Gastroesophageal sphincter (tissue), 3 donors: ENCODE measurements around the gene FFAR3.

Source experiments
- EP300 ChIP-seq: sonication (generic); formaldehyde crosslinking; IDR thresholded peaks from one replicate; pipeline ENCODE4 v1.6.1; 2017; ENCODE audit warnings: antibody characterized with exemption, mild to moderate bottlenecking
- POLR2A ChIP-seq, 2 donors: fragments of 450-650 bp; IDR thresholded peaks; one replicate each; pipeline ENCODE4 v1.6.1; 2017; ENCODE audit warnings: antibody characterized with exemption in 2 of 2, mild to moderate bottlenecking in 2 of 2, moderate library complexity in 1 of 2
- POLR2AphosphoS5 ChIP-seq: sonication (generic); formaldehyde crosslinking; IDR thresholded peaks from one replicate; pipeline ENCODE4 v1.6.1; 2017; ENCODE audit warnings: antibody characterized with exemption
- TF ChIP-seq, protein P1 (sequence below), 4 experiments: fragments of 200-600 bp in 2 of 4; fragments of 450-650 bp in 2 of 4; sonication (generic) in 1 of 4; IDR thresholded peaks; one replicate each; pipeline ENCODE4 v1.5.1; 2017 to 2019; ENCODE audit warnings: antibody characterized with exemption in 4 of 4, mild to moderate bottlenecking in 2 of 4, moderate library complexity in 2 of 4

DNA sequence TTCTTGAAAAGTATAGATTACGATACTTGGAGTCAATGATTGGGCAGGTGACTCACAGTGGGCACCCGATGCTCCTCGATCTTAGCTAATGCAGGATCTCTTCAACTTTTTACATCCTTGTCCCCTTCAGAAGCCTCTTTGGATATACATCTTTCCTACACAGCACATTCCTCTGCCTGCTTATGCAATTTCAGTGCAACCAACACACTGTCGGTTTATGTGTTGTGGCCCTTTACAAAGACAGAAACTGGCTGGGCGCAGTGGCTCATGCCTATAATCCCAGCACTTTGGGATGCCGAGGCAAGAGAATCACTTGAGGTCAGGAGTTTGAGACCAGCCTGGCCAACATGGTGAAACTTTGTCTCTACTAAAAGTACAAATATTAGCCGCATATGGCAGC is 15.2 kb downstream of the FFAR3 start:
- TF ChIP-seq, protein P1, sequence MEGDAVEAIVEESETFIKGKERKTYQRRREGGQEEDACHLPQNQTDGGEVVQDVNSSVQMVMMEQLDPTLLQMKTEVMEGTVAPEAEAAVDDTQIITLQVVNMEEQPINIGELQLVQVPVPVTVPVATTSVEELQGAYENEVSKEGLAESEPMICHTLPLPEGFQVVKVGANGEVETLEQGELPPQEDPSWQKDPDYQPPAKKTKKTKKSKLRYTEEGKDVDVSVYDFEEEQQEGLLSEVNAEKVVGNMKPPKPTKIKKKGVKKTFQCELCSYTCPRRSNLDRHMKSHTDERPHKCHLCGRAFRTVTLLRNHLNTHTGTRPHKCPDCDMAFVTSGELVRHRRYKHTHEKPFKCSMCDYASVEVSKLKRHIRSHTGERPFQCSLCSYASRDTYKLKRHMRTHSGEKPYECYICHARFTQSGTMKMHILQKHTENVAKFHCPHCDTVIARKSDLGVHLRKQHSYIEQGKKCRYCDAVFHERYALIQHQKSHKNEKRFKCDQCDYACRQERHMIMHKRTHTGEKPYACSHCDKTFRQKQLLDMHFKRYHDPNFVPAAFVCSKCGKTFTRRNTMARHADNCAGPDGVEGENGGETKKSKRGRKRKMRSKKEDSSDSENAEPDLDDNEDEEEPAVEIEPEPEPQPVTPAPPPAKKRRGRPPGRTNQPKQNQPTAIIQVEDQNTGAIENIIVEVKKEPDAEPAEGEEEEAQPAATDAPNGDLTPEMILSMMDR (IDR thresholded peaks at IDR 0.05) = no peak
- TF ChIP-seq EP300 (no peak), POLR2AphosphoS5 (no peak), POLR2A (IDR thresholded peaks at IDR 0.05) (no peak)
